Measurements from ENCODE around the gene LRRTM4.

DNA sequence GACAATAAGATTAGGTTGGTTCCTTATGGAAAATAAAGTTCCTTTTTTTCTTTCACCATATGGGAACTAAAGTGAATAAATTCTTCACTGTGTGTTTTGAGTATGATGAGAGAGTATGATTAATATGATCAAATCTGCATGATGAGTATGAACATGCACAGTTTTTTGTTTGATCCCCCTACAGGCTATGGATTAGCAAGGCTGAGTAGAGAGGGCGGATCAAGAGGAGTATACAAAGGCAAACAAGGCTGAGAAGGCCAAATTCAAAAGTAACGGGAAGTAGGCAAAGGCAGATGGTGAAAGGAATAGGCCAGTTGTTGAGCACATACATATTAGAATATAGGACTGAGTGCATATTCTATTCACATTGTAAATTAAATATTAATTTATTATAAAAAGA lies 508.2 kb downstream of the LRRTM4 start:
- no peak for TF ChIP-seq CTCF (IDR thresholded peaks at IDR 0.05)
- TF ChIP-seq POLR2A (IDR thresholded peaks at IDR 0.05), result no peak

Measured in uterus (tissue), 2 donors.